Limb (tissue), 2 donors: ENCODE results near the gene CALCR.
"Not testable (repeated sequence)": the region's sequence is repeated elsewhere in the genome, so short reads cannot be mapped to it uniquely, and the experiment has no call there.

Source experiments
- DNase-seq, 2 donors: peaks; one replicate each; pipeline ENCODE4 v3.0.0-alpha.2; 2016; ENCODE audit errors: extremely low spot score in 2 of 2

CALCR gene

DNA sequence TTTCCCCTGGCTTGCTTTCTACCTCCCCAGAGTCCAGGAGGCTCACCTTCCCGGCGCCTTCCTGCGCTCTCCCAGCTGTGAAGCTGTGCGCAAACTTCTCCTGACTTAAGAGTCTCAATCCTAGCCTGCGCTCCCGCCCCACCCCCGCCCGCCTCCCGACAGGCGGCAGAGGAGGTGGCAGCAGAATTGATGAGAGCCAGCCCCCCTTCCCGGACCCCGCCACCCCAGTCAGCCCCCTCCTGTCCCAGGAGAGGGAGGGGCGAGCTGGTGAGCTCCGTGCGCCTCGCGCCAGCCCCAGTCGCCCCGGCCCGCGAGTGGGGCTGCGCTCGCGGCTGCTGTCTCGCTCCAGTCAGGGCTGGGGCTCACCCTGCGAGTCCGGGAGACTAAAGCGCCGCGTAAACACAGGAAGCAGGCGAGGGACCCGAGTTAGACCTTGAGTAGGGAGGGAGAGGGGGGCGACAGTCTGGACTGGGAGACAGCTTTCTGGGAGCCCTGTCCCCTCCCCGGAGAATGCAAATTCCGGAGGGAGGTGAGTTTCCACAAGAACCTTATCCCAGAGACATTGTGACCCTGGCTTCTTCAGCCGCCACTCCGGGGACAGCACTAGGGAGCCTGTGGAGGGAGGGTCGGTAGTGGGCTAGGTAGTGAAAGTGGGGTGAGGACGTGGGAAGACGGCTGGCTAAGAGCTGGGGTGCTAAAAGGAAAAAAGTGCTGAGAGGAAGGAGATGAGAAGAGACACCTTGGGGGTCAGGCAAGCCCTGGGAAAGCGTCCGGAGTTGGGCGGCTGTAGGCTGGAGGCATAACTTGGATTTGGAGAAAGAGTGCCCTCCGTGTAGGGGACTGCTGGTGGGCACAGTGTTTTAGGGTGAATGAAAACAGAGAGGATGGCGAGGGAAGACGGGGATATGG is at the start of gene CALCR:
Gene CALCR (minus strand): TSS at position 79 of the 909 bp plus-strand sequence. CDS start 87,743 bp downstream, outside the sequence.
- peak; percentile 10 to 55 for DNase-seq

DNA sequence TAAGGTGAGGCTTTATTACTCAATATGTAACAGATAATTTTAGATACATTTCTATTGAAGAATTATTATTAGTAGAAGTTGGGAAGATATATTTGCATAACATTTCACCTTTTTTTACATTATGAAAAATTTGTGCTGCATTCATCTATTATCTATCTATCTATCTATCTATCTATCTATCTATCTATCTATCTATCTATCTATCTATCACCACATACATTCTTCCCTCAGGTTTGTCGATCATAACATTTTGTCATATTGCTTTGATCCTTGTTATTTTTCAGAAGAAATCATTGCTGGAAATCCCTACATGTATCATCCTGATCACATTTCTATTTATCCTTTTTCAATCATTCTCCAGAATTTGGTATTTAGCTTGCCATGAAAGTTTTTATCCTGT is 49.3 kb upstream of the CALCR start:
- DNase-seq, result no peak

- DNase-seq, result peak; percentile 25 to 34
Observed at GRCh38 chr7:93622036-93623033, 47.8 kb upstream of the CALCR start.

GRCh38 chr7:93620864-93621263 is 46.3 kb upstream of the CALCR start:
- no peak for DNase-seq

DNA sequence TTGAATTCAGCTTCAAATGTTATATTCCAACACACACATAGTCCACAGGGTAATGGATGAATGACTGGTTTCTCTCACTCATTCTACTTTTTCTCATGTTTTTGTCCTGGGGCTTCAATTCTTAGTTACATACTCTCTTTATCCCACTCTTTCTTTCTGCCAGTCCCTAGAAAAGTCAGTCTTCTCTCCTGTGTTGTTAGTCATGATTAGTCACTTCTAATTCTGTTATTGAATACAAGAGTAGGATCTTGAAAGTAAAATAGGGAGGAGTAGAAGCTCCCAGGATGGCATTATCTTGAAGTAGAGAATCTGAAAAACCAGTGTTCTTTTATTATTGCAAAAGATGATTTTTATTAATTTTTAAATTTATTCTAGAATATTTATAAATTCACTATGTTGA is 45.5 kb upstream of the CALCR start:
- no peak for DNase-seq

DNA sequence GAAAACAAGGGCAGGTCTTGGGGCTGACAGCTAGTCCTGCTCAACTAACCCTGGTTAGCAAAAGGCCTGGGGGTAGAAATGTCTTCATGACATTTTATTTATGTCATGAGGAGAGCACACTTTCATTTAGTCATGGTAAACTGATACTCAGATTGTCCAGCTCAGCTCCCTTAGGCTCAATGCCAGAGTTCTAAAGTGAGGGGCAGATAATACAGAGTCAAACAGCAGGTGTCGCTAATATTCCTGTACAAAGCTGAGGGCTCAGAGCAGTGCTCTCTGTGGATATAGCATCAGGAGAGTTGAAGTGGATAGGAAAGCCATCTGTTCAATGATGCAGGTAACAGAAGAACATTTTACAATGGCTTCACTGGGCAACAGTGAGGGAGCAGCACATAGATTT is 26.8 kb upstream of the CALCR start:
- DNase-seq, result no peak

DNA sequence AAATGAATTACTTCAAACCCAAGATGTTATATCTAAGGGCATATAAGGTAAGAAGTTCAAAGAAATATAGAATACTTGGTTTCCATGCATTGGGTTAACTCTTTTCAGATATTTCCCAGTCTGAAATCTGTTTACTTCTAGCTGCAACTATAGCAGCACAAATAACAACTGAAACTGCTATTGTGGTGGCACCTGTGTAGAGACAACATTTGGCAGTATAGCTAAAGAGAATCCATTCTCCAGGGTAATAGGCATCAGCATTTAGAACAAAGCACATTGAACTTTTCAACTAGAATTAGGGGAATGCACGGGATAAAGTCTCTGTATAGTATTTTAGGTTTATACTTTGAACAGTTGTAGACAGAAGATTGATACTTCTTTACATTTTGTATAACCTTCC is 19.7 kb upstream of the CALCR start:
- no peak for DNase-seq

DNA sequence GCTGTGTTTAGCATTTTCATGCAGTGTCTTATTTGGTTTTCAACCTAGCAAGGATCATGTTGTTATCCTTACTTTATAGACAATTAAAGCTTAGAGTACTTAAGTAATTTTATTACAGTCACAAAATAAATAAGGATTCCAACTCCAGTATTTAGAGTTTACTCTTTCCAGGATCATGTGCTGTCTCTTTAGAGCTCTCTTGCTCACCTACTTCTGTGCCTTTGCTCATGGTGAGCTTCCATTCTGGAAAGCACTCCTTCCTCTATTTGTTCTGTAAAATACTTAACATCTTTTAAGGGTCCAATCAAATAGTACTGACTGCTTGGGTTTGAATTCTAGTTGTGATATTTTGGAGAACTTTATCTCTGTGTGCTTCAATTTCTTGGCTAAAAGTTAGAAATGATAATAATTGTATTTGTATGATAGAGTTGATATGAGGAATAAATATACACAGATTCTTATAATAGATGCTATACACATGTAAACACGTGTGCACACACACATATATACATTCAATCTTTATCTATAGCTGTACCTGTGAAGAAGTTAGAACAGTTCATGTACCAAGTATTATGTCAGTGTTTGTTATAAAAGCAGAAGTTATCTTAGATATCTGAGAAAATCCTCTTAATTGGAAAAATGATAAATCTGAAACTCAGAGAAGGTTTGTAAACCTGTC is 18.2 kb upstream of the CALCR start:
- no peak for DNase-seq

DNA sequence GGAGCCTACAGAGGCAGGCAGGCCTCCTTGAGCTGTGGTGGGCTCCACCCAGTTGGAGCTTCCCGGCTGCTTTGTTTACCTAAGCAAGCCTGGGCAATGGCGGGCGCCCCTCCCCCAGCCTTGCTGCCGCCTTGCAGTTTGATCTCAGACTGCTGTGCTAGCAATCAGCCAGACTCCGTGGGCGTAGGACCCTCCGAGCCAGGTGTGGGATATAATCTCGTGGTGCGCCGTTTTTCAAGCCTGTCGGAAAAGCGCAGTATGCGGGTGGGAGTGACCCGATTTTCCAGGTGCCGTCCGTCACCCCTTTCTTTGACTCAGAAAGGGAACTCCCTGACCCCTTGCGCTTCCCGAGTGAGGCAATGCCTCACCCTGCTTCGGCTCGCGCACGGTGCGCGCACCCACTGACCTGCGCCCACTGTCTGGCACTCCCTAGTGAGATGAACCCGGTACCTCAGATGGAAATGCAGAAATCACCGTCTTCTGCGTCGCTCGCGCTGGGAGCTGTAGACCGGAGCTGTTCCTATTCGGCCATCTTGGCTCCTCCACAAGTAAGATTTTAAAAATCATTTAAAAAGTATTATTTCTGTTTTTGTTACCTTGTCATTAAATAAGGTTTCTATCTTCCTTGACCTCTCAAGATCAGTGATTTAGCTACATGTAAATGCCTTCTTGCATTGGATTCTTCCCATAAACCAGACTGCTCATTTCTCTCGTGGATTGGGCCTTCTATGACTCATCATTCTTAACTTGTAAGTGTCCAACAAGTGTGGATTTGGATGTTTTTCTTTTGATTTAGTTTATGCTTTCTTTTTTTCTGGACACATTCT is 16.9 kb upstream of the CALCR start:
- not testable (repeated sequence) for DNase-seq

DNA sequence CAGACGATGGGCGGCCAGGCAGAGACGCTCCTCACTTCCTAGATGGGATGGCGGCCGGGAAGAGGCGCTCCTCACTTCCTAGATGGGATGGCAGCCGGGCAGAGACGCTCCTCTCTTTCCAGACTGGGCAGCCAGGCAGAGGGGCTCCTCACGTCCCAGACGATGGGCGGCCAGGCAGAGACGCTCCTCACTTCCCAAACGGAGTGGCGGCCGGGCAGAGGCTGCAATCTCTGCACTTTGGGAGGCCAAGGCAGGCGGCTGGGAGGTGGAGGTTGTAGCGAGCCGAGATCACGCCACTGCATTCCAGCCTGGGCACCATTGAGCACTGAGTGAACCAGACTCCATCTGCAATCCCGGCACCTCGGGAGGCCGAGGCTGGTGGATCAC is 11.9 kb upstream of the CALCR start:
- DNase-seq, result not testable (repeated sequence)

GRCh38 chr7:93585694-93586478 is 11.4 kb upstream of the CALCR start:
- DNase-seq, result not testable (repeated sequence)

DNA sequence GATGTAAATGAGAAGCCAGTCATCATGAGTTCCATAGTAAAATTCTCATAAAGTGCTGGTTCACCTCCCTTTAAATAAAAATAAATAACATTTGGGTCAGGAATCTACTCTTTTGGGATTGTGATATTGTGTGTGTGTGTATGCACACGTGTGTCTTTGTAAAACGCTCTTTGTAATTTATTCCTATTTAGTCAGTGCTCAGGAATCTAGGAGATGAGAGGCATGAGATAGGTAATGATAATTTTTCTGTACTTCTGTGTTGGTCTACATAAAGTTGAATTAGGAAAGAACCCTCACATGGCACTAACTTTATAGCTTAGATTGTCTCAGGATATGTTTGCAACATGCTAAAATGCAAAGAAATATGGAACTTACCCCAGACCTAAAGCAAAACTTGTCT is 4.9 kb upstream of the CALCR start:
- no peak for DNase-seq

DNA sequence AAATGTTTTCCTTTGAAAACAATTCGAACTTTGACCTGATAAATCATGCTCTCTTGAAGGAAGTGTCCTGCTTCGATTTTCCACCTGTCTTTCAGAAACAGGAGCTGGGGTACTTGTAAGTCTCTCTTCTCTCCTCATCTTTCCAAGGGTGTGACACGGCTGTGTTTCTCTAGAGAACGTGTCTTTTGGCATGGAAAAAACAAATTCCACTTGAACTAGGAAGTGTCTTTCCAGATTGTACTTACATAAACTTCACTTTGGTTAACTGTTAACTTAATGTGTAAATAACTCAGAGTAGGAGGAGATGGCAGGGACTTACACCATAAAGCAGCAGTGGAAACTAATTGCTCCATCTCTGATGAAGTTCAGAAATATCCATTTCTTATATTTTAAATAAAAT is 4.2 kb upstream of the CALCR start:
- DNase-seq, result no peak

DNA sequence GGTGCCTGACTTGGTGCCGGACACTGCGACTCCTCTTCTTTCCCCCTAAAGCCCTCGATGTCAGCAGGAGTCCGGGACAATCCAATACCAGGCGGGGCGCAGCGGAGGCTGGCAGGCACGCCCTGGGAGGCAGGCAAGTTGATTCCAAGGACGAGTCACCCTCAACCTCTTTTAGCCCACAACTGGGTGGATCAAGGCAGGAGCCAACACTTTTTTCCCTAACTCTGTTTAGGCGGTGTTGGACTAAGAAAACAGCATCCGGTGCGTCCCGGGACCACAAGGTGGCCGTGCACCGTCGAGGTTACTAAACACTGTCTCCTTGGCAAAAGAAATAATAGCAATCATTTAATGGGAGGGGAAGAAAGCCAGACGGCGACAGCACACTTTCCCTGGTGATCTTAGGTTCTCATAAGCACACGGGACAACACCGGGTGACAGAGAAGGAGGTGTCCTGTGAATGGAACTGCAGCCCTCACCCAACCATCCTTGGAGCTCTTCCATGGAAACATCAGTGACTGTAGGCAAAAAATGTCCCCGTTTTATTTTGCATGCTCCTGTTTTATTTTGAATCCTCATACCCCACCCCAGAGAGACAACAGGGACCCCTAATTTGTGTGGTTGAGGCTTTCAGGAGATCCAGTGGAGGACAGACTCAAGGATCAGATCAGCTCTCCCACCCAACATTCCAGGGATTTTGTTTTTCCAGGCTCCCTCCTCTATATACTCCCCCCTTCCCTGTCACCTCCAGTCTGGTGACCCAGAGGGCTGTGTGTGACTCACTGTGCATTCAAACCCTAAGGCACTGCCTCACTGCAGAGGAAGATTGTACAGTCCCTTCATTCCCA is 1.3 kb upstream of the CALCR start:
- DNase-seq, result peak in 1 of 2 donors; percentile 27

- DNase-seq, result peak in 1 of 2 donors; percentile 38
Observed at GRCh38 chr7:93574269-93574645, 267 bp downstream of the CALCR start.

DNA sequence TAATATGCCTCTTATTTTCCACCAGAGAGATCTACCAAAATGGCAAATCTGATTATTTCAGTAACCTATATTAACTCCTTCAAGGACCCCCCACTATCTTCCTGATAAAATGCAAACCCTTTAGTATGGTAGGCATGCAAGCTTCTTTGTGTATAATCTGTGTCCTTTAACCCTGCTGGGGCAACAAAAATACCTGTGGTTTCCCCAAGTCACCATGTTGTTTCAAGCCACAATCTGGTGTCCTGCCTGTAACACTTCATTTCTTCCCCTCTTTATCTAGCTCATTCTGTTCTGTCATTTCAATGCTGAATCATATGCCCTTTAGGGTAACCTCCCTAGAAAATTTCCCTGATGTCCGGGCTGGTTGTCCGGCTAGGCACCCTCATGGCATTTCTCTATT is 5.3 kb downstream of the CALCR start:
- no peak for DNase-seq

- no peak for DNase-seq
Observed at GRCh38 chr7:93566876-93567275, 7.6 kb downstream of the CALCR start.

GRCh38 chr7:93563584-93563983 is 10.9 kb downstream of the CALCR start:
- no peak for DNase-seq

DNA sequence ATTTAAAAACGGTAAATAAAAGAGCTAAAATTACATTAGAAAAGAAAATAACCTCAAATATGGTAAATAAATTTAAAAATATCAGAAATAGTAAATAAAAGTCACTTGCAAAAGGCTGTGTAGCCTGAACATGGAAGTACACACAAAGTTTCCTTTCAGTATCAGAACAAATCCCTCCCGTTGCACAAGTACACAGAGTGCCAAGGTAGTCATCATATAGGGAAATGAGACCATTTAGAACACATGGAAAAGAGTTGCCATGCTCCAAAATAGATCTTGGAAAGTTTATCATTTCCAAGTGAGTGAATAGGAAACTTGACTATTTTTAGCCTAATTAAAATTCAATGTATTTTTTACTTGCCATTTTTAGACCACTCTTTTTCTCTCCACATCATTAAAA is 11.6 kb downstream of the CALCR start:
- no peak for DNase-seq
